Heart left ventricle (tissue), 16 donors: Measurements from ENCODE around the gene IFNGR1. TPM values are rescaled to one million over a fixed set of nuclear protein-coding genes. Genes with fewer than 3 reads are reported as not detected.

ENCODE experiments used
- ATAC-seq, 4 donors: fragments of 200-7000 bp; cut with Tn5 transposase; one replicate each; pipeline ENCODE4 v1.9.1; 2020 to 2022; ENCODE audit warnings: moderate library complexity in 4 of 4, mild to moderate bottlenecking in 3 of 4, moderate number of reproducible peaks in 1 of 4
- DNase-seq, 5 donors: peaks; one replicate each; pipeline ENCODE4 v3.0.0-alpha.2; 2020
- H3K27ac ChIP-seq, 12 donors: fragments of 200-600 bp; sonication (generic) in 4 of 12; one replicate each; pipeline versions ENCODE4 v1.5.0 to v1.8.0; 2016 to 2022; ENCODE audit warnings: mild to moderate bottlenecking in 2 of 12
- H3K27me3 ChIP-seq, 9 donors: fragments of 200-600 bp; sonication (generic) in 2 of 9; one replicate each; pipeline versions ENCODE4 v1.5.1 to v1.8.0; 2016 to 2022; ENCODE audit warnings: mild to moderate bottlenecking in 3 of 9
- H3K36me3 ChIP-seq, 9 donors: fragments of 200-600 bp; sonication (generic) in 2 of 9; one replicate each; pipeline versions ENCODE4 v1.5.0 to v1.8.0; 2018 to 2022; ENCODE audit warnings: mild to moderate bottlenecking in 2 of 9
- H3K4me1 ChIP-seq, 12 donors: fragments of 200-600 bp; sonication (generic) in 4 of 12; one replicate each; pipeline versions ENCODE4 v1.5.0 to v1.8.0; 2016 to 2022; ENCODE audit warnings: mild to moderate bottlenecking in 3 of 12
- H3K4me3 ChIP-seq, 12 donors: fragments of 200-600 bp; sonication (generic) in 4 of 12; one replicate each; pipeline versions ENCODE4 v1.5.0 to v1.8.0; 2017 to 2022; ENCODE audit warnings: mild to moderate bottlenecking in 9 of 12, moderate library complexity in 4 of 12
- H3K9me3 ChIP-seq, 12 donors: fragments of 200-600 bp; sonication (generic) in 4 of 12; one replicate each; pipeline versions ENCODE4 v1.5.0 to v1.8.0; 2016 to 2022; ENCODE audit warnings: mild to moderate bottlenecking in 1 of 12
- CTCF ChIP-seq, 12 donors: fragments of 200-600 bp; sonication (generic) in 4 of 12; IDR thresholded peaks; one replicate each; pipeline versions ENCODE4 v1.5.0 to v1.8.0; 2018 to 2022; ENCODE audit warnings: antibody characterized with exemption in 12 of 12, mild to moderate bottlenecking in 5 of 12
- POLR2A ChIP-seq, 2 donors: fragments of 450-650 bp; IDR thresholded peaks; one replicate each; pipeline ENCODE4 v1.6.1; 2017; ENCODE audit warnings: antibody characterized with exemption in 2 of 2, mild to moderate bottlenecking in 2 of 2, moderate library complexity in 2 of 2
- WGBS, 4 donors: extraction: QIAGEN DNeasy Blood & Tissue Kit in 2 of 4; methylation state at CpG; one replicate each; pipeline versions ENCODE4 v1.1.5 to v1.1.7; 2013 to 2018; 5-methylcytosine and 5-hydroxymethylcytosine counted together
- intact Hi-C, 10 donors: fragments of 100-400 bp; cut with DNase I; formaldehyde crosslinking; loops; one replicate each; pipeline versions ENCODE4 v1.11.1 to v1.14.2; 2022
- polyA plus RNA-seq, 2 donors: library from polyadenylated mRNA; stranded (reverse); fragments of 200-250 nt; gene quantifications; one replicate each; pipeline ENCODE4 v1.2.3, GENCODE V29; 2013
- total RNA-seq, 9 donors: library from RNA; depleted of rRNA in 2 of 9; stranded (reverse); fragments of >200 nt in 2 of 9; fragmentation: NEBNext Ultra II Directional in 3 of 9; extraction: Animal tissue kit (Norgen Biotek cat#: 25700) in 3 of 9; gene quantifications; one replicate each; pipeline versions ENCODE4 v1.1.0 to v1.2.4, GENCODE V29; 2016 to 2023
- donor health status: ischemic (EF 13 %, LVEDD 7.1; RV severe dilation, severe dysfunction).
- donor health status: healthy with polysubstance abuse.
- donor health status: DM: no; HTN: yes; CAD: no.
- donor health status: DM: no; HTN: no; CAD: no.
- donor health status: ischemic (EF 25% LVEDD 6.9; RV normal size, moderate dysfunction).
- donor health status: ischemic (EF 25% LVEDD 5.7; RV mildly dilated, moderate dysfunction).
- donor health status: healthy.
- donor health status: DM: yes; HTN: yes; CAD: no.
- donor health status: ischemic (EF 35%, LVEDD 5.7; RV mildly dilated, moderate dysfunction).
- donor health status: nonischemic (EF 11% LVEDD 7.7; RV severe dilation, severe dysfunction).
- donor health status: DM: yes; HTN: yes; CAD: no.
- donor health status: PGD.
- donor health status: ischemic (EF 29% LVEDD 5.4; RV normal size, mild dysfunction).
- donor health status: nonischemic (EF 23%, LVEDD 6.1; RV moderate dilation, normal function).

IFNGR1 gene
- total and polyA plus RNA-seq, 11 donors = 68.6 to 152 (median 79.2) TPM

- Histone ChIP-seq H3K4me1 (no peaks in the 10 kb centered on the region), H3K36me3 (peaks cover 0 to 6% (median 0%) of the 10 kb centered on the region in 9 donors), H3K4me3 (no peak overlapping the region), H3K27me3 (no peaks in the 10 kb centered on the region), H3K9me3 (peaks cover 0 to 90% (median 41%) of the 10 kb centered on the region in 12 donors), H3K27ac (no peak overlapping the region)
- ATAC-seq (no peak), DNase-seq (no peak)
- TF ChIP-seq POLR2A (IDR thresholded peaks at IDR 0.05) = no peak
- TF ChIP-seq CTCF (IDR thresholded peaks at IDR 0.05) = no peak
- intact Hi-C loops = no loop called here
- 82 to 87% (median 84%) methylated on average over 3 of the region's 3 CpGs for WGBS, 4 donors
These were observed 33.9 kb downstream of the IFNGR1 start for GRCh38 chr6:137185290-137185689.

- Histone ChIP-seq H3K4me1 (no peaks in the 10 kb centered on the region), H3K27ac (no peak overlapping the region), H3K4me3 (no peak overlapping the region), H3K27me3 (no peaks in the 10 kb centered on the region), H3K9me3 (peaks cover 0 to 64% (median 32%) of the 10 kb centered on the region in 12 donors), H3K36me3 (peaks cover 0 to 6% (median 0%) of the 10 kb centered on the region in 9 donors)
- no peak for ATAC-seq
- no peak for DNase-seq
- intact Hi-C loops = no loop called here
- TF ChIP-seq CTCF (IDR thresholded peaks at IDR 0.05) (no peak), POLR2A (IDR thresholded peaks at IDR 0.05) (no peak)
These were observed 36.5 kb downstream of the IFNGR1 start for GRCh38 chr6:137182654-137183073.

GRCh38 chr6:137181891-137182653 lies 37.1 kb downstream of the IFNGR1 start:
- Histone ChIP-seq H3K4me3 (no peak overlapping the region), H3K4me1 (no peaks in the 10 kb centered on the region), H3K27ac (no peak overlapping the region), H3K36me3 (peaks cover 0 to 6% (median 0%) of the 10 kb centered on the region in 9 donors), H3K27me3 (no peaks in the 10 kb centered on the region), H3K9me3 (peaks cover 0 to 58% (median 32%) of the 10 kb centered on the region in 12 donors)
- no peak for DNase-seq
- no peak for ATAC-seq
- TF ChIP-seq POLR2A (IDR thresholded peaks at IDR 0.05) (no peak), CTCF (IDR thresholded peaks at IDR 0.05) (no peak)
- WGBS, 4 donors = 83 to 84% (median 84%) methylated on average over 3 of the region's 3 CpGs
- intact Hi-C loops = no loop called here

- intact Hi-C loops = loop anchor here in 1 of 10 donors (5.0 kb wide), 1 partner anchor 70 kb away; no protein-coding TSS in a partner anchor
- peaks cover 0 to 20% (median 10%) of the 10 kb centered on the region in 12 donors for H3K9me3 ChIP-seq
These were observed 41.6 kb downstream of the IFNGR1 start for GRCh38 chr6:137177611-137178010.

More at GRCh38 chr6:137177611-137178010, 41.6 kb downstream of the IFNGR1 start:
- H3K27me3 ChIP-seq = no peaks in the 10 kb centered on the region
- ATAC-seq = no peak
- peaks cover 0 to 16% (median 5%) of the 10 kb centered on the region in 12 donors for H3K4me1 ChIP-seq
- no peak overlapping the region for H3K27ac ChIP-seq
- peaks cover 0 to 6% (median 0%) of the 10 kb centered on the region in 9 donors for H3K36me3 ChIP-seq
- no peak for TF ChIP-seq POLR2A (IDR thresholded peaks at IDR 0.05)
- no peak for TF ChIP-seq CTCF (IDR thresholded peaks at IDR 0.05)
- DNase-seq = no peak
- 86 to 100% (median 98%) methylated on average over 1 of the region's 1 CpG for WGBS, 4 donors
- no peak overlapping the region for H3K4me3 ChIP-seq
